Epidermal melanocyte (primary cell): ENCODE measurements around the gene RUNX2.
"Not testable (repeated sequence)": the region's sequence is repeated elsewhere in the genome, so short reads cannot be mapped to it uniquely, and the experiment has no call there.

Experiments
- DNase-seq: peaks from one replicate; pipeline ENCODE4 v3.0.0; 2011; ENCODE audit warnings: low spot score; ENCODE audit not compliant: insufficient read length

Gene RUNX2

DNA sequence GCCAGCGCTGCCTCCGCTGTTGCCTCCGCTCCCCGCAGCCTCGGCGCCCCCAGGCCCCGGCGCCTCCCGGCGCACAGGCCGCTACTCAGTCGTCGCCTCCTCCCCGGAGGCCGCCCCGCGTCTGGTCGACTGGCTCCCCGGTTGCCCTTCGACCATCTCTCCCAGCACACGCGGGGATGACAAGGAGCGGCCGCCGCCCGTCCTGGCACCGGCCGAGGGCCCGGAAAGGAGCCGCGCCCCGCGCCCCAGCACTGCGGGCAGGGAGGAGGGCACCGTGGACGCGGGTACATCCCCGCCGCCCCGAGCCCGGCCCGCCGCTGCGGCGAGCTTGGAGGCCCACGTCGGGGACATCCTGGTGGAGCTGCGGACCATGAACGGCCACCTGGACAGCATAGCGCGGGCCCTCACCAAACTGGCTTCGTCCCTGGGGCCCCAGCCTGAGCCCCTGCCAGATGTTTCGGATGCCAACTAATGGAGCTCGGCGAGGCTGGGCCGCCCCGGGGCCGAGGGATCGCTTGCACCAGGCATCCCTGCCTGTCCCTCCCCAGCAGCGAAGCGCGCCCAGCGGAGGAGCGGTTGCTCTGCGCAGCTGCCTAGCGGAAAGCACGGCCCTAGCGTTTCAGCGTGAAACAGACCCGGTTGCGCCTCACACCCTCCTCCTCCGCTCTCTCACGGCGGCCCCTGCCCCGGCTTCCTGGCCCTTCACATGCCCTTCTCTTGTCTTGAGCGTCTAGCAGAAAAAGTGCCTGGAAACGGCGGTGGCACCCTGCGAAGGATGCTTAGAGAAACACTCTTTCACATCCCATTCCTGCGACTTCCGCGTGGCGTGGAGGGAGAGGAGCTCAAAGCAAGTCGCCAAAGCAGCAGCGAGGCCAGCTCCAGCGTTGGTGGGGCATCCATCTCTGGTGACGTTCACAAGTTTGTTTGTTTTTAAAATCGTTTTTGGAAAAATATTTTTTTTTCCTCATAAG, 335.4 kb downstream of the RUNX2 start:
- DNase-seq = no peak

DNA sequence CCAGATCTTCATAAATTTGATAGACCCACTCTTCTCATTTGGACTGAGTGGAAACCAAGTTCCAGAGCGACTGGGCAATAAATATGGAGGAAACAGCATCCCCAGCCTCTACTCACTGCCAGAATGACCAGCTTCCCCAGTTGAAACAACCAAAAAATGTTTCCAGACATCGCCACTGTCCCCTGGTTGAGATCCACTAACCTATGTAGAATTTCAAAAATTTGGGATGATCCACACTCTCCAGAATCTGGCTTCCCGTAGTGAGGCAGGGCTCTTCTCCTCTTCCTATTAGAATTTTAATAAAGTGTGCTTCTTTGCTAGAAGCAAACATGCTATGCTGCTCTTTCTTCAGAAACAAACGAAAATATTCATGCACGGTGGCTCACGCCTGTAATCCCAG, 336.6 kb downstream of the RUNX2 start:
- no peak for DNase-seq

DNA sequence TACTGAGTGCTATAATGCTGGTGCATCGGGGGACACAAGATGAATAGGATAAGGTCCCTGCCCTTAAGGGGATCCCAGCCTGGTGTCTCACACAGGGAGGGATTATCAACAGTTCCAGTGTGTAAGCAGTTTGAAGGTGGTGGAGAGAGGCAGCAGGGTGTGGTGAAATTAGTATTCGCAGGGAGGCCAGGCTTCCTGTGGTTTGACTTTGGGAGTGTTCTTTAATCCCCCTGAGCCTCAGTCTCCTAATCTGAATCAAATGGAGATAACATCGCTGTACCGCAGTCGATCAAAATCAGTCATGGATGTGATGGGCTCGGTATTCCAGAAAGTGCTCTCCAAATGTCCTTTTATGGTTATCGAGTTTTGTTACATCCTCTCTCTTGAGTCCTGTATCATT, 337.7 kb downstream of the RUNX2 start:
- DNase-seq = no peak

- DNase-seq = no peak
These were observed 338.7 kb downstream of the RUNX2 start for GRCh38 chr6:45666846-45667245.

DNA sequence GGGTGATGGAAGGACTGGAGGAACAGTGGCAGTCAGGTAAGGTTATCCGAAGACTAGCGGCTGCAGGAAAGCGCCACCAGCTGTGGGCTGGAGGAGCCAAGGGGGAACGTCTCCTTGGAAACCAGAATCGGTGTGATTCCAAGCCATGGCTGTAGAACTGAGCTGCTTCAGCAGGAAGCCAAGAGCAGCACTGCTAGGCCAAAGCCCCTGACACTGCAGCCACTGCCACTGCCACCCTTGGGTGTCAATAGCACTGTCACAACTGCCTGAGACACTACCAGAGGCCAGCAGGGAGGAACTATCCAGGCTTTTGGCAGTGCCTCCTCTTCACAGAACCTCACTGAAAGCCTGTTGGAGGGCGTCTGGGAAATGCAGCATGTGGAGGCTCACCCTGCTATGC, 339.2 kb downstream of the RUNX2 start:
- no peak for DNase-seq

DNA sequence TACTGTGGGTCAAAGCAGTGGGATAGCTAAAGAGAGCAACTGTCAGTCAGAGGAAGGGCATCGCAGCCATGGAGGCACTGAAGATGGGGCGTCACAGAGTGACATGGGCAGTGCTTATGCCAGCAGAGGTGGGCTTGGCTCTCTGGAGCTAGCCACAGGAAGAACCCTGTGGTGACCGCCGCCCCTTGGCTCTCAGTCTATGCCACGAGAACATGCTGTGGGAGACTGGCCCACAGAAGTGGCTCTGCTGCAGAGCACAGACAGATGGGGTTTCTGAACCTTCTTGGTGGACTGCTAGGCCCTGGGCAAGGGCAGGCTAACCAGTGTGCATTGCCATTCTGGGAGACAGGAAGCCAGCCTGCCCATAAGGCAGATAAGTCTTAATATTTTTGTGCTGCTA, 339.6 kb downstream of the RUNX2 start:
- DNase-seq = no peak

- no peak for DNase-seq
These were observed 340.6 kb downstream of the RUNX2 start for GRCh38 chr6:45668705-45669104.

GRCh38 chr6:45673167-45673566, 345.0 kb downstream of the RUNX2 start:
- DNase-seq = not testable (repeated sequence)

DNA sequence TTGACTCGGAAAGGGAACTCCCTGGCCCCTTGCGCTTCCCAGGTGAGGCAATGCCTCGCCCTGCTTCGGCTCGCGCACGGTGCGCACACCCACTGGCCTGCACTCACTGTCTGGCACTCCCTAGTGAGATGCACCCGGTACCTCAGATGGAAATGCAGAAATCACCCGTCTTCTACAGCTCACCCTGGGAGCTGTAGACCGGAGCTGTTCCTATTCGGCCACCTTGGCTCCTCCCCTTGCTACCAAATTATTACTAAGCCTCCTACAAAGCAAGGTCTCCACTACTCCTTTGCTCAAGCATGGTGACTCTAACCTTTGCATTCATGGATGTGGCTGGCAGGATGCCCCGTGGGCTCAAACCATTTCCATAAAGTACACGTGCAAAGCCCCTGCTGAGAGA, 347.0 kb downstream of the RUNX2 start:
- not testable (repeated sequence) for DNase-seq

GRCh38 chr6:45675634-45676033, 347.5 kb downstream of the RUNX2 start:
- DNase-seq = no peak

DNA sequence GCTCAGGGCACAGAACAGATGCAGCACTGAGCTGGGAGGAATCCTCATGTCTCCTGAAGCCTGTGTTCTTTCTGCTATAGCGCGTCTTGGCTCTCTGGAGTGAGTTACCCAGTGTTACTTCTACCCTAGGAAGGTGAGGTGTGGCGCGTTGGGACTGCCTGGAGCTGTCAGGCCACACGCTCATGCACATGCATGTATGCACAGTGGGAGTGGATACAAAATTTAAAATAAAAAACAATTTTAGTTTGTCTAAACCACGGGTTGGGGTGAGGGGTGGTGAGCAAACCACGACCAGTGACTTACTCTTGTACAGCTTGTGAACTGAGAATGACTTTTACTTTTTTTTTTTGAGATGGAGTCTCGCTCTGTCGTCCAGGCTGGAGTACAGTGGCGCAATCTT, 348.2 kb downstream of the RUNX2 start:
- DNase-seq = no peak

- peak; percentile 43 for DNase-seq
These were observed 349.5 kb downstream of the RUNX2 start for GRCh38 chr6:45677381-45678284.

GRCh38 chr6:45678285-45678607, 350.1 kb downstream of the RUNX2 start:
- no peak for DNase-seq

GRCh38 chr6:45679163-45679562, 351.0 kb downstream of the RUNX2 start:
- DNase-seq = no peak

DNA sequence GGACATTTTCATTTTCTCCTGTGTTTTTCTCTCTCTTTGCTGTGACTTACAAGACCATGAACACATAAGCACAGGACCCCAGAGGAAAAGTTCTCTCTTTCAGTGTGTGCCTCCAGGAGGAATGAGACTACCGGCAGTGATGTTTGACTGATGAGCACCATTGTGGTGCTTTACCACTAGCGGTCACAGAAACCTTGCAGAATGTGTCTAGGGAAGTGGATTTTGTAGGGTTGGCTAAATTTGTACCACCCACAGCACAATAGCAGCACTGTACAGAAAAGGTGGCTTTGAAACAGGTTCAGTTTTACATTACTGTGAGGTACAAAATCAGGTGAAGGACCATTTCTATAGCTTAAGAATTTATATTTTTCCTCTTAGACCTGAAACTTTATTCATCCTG, 351.5 kb downstream of the RUNX2 start:
- no peak for DNase-seq

- no peak for DNase-seq
These were observed 353.9 kb downstream of the RUNX2 start for GRCh38 chr6:45681860-45682511.

DNA sequence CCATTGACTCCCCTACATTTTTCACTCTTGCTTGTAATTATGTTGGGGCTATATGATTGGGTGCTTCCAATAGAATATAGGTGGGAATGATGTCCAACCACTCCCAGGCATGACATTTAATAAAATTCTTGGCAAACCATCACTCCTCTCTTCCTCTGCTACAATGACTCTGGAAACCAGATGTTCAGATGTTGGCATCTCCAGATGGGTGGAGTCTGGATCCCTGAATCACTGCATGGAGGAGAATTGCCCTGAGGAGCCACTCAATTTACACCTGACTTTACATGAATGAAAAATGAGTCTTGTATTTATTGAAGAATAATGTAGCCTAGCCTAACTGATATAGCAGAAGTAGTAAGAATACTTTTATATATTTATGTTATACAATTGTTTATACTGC, 356.3 kb downstream of the RUNX2 start:
- no peak for DNase-seq

- DNase-seq = no peak
These were observed 356.9 kb downstream of the RUNX2 start for GRCh38 chr6:45685076-45685475.

DNA sequence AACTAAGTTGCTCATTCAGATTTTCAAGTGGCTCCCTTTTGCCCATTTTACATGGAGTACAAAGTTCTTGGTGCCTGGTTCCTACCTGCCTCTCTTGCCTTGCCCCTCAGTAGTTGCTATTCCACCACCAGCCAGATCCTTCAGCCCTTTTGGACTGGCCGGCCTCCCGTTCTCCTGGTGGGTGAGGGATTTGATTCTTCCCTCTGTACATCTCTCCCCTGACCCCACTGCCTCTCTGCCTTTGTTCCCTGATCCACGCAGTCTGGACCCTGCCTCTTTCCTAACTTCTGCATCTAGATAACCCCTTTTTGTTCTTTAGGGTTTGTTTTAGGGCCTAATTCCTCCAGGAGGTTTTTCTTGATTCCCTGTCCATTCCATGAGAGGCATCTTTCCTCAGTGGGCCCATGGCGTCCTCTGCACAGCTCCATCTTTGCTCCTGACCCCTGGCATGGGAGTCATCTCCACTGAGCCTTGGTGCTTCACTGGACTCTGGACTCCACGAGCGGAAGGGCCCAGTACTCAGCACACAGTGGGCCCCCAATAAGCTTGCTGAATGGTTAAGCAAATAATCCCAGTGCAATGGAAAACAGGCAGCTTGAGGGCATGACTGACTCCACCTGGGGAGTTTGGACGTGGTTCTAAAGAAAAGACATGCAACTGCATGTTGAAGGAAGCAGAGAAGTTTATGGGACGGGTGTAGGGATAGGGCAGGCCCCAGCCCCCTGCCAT, 358.9 kb downstream of the RUNX2 start:
- DNase-seq = no peak

DNA sequence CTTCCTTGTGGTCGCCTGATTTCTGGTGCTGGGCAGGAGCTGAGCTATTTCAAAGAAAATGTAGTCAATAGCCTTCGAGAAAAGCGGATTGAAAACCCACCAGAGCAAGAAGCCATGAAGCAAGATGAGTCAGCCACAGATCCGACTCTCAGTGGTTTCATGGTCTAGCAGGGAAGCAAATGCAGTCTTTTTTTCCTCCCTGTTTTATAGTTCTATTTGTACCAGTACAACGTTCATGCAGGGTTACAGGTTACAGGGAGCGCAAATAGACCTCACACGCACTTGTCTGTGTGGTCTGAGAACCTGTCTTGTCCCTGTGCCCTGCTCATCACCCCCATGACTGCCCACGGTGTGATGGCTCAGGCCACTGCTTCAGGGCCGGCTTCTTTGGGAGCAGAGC, 359.4 kb downstream of the RUNX2 start:
- no peak for DNase-seq

- no peak for DNase-seq
These were observed 360.1 kb downstream of the RUNX2 start for GRCh38 chr6:45688180-45688579.
